ENCODE results near the gene ERRFI1.
"Not testable (repeated sequence)": the region's sequence is repeated elsewhere in the genome, so short reads cannot be mapped to it uniquely, and the experiment has no call there.

ERRFI1 gene, protein sequence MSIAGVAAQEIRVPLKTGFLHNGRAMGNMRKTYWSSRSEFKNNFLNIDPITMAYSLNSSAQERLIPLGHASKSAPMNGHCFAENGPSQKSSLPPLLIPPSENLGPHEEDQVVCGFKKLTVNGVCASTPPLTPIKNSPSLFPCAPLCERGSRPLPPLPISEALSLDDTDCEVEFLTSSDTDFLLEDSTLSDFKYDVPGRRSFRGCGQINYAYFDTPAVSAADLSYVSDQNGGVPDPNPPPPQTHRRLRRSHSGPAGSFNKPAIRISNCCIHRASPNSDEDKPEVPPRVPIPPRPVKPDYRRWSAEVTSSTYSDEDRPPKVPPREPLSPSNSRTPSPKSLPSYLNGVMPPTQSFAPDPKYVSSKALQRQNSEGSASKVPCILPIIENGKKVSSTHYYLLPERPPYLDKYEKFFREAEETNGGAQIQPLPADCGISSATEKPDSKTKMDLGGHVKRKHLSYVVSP

DNA sequence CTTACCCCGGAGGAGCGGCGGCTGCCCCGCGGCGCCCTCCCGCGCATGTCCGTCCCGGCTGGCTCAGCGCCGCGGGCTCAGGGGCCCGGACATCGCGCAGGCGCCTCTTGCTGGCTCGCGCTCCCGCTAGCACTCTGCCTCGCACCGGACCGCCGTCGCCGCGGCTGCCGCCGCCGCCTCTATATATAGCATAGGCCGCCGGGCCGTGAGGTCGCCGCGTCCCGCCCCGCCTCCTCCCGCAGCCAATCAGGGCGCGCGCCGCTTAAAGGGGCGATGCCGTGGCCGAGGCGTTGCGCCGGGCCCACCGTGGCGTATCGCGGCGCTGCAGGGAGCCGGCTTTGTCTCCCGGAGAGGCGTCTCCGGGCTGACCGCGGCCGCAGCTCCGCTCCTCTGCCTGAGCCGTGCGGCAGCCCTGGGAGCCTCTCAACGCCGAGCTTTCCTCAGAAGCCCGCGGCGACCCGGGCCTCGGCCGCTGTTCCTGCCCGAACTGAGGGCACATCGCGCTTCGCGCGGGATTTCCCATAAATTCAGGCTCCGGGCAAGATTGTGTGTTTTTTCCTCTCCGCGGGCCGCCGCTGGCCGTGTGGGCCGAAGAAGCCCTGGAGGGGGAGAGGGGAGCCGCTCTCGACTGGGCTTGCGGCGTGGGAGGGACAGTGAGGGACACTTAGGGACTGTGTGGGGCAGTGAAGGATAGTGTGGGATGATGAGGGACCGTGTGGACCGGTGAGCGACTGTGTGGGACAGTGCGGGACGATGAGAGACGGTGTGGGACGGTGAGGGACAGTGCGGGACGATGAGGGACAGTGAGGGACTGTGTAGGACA lies at the start of gene ERRFI1:
TSS of gene ERRFI1 (minus strand) at position 157 of the 823 bp plus-strand sequence. CDS start 10,690 bp downstream, outside the sequence.
- DNase-seq: peak; percentile 91

DNA sequence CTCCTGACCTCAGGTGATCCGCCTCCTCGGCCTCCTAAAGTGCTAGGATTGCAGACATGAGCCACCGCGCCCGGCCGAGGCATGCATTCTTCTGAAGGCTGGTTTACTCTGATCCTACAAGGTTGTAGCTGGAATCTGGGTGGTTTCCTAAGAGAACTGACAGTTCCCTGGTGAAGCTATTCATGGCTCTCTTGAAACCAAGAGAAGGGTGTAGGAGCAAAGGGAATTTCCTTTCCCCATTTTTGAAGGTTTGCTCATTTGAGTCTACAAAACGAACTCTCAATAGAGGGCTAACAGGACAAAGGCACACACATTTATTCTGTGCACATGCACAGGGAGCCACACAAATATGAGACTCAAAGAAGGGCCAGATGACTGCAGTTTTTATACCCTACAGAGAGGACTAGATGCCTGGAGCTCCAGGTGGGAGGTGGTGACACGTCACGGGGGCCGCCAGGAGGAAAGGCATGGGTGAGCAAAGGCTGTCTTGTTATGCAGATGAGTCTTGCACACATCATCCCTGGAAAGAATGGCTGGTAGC lies 49.5 kb upstream of the ERRFI1 start:
- no peak for DNase-seq

DNA sequence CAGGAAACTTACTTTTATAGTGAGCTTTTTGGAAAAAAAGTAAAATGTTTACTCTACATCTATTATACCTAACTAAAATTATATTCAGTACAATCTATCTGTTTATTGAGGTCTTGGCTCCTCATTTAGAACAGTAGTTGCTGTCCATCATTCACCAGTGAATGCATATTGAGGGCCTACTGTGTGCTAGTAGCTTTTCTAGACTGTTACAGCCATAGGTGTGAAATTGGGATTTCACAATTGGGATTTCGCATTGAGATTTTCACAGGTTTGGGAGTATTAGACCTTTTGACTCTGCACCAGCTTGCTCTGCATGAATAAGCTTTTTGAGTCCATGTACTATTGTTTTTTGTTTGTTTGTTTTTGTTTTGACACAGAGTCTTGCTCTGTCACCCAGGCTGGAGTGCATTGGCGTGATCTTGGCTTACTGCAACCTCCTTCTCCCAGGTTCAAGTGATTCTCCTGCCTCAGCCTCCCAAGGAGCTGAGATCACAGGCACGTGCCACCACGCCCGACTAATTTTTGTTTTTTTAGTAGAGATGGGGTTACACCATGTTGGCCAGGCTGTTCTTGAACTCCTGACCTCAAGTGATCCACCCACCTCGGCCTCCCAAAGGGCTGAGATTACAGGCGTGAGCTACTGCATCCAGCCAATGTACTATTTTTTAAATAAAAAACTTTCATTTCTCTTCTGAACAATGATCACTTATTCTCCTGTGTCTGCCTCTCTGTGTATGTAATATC lies 47.2 kb upstream of the ERRFI1 start:
- DNase-seq: no peak

DNA sequence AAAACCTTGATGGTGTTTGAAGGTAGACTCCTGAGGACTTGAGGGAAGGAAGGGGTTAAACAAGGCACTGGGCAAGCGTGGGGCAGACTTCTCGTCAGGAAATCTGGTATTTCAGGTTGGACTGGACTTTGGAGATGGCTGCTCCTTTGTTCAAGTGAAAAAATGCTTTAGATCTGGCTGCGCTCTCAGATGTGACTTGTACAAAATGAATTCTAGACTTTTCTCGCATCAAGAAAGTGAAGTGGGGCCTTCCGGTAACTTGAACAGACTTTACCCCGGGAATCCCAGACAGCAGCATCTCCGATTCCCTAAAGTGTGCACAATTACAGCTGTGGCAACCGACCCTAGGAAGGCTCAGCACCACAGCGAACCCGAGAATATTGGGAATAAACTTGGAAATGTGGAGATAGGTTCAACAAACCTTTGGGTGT lies 44.3 kb upstream of the ERRFI1 start:
- no peak for DNase-seq

DNA sequence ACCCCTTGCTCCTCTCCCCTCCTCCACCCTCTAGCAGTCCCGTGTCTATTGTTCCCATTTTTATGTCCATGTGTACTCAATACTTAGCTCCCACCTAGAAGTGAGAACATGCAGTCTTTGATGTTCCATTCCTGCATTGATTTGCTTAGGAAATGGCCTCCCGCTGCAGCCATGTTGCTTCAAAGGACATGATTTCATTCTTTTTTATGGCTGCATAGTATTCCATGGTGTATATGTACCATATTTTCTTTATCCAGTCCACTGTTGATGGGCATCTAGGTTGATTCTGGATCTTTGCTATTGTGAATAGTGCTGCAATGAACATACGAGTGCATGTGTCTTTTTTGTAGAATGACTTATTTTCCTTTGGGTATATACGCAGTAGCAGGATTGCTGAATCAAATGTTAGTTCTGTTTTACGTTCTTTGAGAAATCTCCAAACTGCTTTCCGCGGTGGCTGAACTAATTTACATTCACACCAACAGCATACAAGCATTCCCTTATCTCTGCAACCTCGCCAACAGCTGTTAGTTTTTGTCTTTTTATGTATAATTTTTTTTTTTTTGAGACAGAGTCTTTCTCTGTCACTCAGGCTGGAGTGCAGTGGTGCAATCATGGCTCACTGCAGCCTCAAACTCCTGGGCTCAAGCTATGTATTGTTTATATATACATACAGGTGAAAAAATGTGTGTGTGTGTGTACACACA lies 43.7 kb upstream of the ERRFI1 start:
- DNase-seq: not testable (repeated sequence)

DNA sequence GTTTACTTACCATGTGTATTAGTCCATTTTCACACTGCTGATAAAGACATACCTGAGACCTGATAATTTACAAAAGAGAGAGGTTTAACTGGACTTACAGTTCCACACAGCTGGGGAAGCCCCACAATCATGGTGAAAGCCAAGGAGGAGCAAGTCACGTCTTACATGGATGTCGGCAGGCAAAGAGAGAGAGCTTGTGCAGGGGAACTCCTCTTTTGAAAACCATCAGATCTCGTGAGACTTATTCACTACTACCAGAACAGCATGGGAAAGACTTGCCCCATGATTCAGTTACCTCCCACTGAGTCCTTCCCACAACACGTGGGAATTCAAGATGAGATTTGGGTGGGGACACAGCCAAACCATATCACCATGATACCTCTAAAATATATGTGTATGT lies 39.3 kb upstream of the ERRFI1 start:
- no peak for DNase-seq

DNA sequence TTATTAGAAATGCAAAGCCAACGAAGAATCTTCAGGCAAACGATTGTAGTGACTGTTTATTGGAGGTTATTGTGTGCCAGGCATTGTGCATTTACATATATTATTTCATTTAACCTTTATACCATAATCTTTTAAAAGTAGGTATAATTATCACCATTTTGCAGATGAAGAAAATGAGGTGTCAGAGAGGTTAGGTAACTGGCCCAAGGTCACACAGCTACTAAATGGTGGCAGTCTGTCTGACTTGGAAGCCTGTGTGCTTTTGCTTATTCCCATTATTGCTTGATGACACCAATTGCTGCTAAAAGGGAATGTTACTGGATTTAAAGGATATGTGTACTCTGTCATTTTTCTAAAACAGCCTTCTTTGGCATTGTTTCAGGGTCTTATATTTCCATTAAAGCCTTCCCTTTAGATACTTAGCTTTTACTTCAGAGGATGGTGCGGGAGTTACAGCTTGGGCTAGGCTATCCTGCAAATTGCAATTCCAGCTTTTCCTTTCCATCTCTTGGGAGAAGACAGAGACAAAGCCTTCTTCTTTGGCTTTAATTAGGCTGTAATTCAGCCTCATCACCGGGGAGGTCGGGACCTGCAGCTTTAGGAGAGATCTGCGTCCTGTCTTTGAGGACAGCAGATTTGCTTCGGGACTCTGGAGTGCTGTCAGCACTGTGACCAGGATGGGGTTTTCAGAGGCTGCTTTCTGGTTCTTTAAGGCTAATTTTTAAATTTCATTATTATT lies 37.4 kb upstream of the ERRFI1 start:
- no peak for DNase-seq

DNA sequence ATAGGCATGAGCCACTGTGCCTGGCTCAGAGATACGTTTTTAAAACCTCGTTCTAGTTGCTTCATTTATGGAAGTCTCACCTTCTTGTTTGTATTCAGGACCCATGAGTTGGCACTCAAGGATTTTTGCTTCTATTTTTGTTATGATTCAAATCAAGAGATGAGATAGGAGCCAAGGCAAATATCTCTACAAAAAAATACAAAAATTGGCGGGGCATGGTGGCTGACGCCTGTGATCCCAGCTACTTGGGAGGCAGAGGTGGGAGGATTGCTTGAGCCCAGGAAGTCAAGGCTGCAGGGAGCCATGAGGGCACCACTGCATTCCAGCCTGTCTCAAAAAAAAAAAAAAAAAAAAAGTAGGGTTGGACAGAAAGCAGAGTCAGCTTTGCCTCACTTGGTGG lies 36.8 kb upstream of the ERRFI1 start:
- no peak for DNase-seq

DNA sequence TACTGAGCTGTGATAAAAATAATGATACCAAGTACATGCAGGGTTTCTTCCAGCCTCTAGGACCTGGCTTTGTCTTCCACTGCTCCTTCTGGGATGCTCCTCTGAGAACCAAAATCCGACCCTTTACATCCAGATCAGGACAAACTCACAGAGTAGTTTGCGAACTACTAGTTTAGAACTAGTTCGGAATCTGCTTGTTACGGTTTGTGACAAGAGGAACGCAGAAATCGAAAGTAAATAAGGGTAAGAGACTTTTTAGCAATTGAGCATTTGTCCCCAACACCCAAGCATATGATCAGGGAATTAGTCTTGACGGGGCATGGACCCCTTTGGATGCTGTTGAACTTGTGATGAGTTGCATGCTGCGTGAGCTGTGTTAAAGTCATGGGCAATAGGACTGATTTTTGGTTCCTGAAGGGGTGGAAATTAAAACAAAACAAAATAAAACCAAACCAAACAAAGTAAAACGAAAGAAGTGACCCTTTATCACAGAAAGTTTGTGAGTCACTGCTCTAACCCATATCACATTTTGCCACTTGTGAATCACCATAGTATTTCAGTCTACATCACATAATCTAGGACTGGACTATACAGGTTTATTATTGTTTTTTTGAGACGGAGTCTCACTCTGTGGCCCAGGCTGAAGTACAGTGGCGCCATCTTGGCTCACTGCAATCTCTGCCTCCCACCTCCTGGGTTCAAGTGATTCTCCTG lies 35.7 kb upstream of the ERRFI1 start:
- no peak for DNase-seq

DNA sequence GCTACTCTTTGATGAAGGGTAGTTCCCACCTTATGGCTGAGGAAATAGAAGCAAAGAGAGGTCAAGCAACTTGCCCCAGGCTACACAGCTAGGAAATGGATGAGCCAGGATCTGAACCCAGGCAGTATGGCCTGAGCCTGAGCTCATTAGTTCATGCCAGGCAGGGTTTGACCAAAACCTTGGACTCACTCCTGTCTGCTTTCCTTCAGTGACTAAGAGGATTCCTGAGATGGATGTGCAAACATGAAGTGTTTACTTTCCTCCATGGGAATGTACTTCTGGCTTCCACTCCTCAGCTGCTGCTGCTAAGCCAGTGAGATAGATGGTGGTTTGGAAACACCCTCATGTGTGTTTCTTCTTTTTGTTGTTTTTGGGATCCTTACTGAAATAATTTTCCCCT lies 35.1 kb upstream of the ERRFI1 start:
- DNase-seq: no peak

DNA sequence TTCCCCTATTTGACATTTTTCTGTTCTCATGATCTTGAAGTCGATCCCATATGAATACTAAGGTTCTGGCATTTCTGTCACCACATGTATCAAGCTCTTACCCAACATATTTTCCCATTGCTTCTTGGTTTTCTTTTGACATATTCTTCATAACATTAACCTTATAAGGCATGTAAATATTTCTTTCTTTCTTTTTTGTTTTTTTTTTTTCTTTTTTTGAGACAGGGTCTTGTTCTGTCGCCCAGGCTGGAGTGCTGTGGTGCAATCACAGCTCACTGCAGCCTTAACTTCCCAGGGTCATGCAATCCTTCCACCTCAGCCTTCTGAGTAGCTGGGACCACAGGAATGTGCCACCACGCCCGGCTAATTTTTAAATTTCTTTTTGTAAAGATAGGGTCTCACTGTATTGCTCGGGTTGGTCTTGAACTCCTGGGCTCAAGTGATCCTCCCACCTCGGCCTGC lies 33.1 kb upstream of the ERRFI1 start:
- DNase-seq: no peak

DNA sequence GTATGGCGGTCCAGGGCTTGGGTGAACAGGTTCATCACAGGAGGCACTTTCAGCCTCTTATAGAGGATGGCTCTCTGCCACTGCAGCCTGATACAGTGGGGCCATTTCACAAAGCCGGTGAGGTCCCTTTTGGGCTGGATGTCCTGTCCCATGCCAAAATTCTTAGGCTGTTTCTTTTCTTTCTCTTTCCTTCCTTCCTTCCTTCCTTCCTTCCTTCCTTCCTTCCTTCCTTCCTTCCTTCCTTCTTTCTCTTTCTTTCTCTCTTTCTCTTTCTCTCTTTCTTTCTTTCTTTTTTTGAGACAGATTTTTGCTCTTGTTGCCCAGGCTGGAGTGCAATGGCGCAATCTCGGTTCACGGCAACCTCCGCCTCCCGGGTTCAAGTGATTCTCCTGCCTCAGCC lies 31.7 kb upstream of the ERRFI1 start:
- not testable (repeated sequence) for DNase-seq

DNA sequence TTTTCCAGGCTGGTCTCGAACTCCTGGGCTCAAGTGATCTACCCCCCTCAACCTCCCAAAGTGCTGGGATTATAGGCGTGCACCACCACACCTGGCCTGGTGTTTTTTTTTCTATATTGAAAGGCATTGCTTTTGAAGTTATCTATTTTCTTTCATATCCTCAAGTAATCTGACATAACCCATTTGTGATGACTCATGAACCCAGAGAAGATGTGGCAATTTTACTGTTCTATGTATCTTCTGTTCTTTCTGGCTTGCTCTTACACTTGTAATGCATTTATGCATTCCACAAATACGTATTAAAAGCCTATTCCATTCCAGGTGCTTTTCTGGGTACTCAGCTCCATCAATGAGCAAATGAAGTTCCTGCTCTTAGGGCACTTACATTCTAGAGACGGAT lies 29.9 kb upstream of the ERRFI1 start:
- no peak for DNase-seq

DNA sequence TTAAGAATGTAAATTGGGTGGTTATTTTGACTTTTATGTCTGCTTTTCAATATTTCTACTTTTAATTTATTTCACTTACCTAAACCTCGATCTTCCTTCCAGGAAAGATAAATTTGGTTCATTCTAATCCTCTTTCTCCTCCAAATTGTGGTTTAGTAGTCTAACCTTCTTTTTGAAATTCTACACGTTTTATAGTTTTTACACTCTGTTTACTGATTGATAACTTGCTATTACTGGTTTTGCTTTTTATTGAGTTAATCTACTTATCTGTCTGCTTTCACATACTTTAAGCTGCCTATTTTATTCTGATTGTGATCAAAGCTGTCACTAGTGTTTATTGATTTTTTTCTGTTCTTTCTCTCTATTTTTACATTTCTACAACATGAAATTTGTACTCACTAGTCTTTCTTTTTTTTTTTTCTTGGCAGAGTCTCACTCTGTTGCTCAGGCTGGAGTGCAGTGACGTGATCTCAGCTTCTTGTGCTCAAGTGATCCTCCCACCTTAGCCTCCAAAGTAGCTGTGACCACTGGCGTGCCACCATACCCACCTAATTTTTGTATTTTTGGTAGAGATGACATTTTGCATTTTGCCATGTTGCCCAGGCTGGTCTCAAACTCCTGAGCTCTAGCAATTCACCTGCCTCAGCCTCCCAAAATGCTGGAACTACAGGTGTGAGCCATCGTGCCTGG lies 27.9 kb upstream of the ERRFI1 start:
- no peak for DNase-seq

DNA sequence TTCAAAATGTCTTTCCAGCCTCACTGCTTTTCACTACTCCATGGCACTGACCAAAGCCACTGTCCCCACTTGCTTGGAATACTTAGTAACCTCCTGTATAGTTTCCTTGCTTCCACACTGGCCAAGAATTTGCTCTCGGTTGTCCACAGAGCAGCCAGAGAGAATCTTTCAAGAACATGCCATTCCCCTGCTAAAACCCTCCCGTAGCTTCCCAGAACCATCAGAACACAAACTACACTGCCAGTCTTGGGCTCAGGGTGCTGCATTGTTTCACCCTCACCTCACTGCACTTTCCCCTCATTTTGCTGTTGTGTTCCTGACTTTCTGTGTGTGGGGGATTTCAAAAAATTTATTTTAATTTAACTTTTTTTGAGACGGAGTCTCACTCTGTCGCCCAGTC lies 25.5 kb upstream of the ERRFI1 start:
- no peak for DNase-seq

DNA sequence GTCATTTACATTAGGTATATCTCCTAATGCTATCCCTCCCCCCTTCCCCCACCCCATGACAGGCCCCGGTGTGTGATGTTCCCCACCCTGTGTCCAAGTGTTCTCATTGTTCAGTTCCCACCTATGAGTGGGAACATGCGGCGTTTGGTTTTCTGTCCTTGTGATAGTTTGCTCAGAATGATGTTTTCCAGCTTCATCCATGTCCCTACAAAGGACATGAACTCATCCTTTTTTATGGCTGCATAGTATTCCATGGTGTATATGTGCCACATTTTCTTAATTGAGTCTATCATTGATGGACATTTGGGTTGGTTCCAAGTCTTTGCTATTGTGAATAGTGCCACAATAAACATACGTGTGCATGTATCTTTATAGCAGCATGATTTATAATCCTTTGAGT lies 23.1 kb upstream of the ERRFI1 start:
- DNase-seq: not testable (repeated sequence)

DNA sequence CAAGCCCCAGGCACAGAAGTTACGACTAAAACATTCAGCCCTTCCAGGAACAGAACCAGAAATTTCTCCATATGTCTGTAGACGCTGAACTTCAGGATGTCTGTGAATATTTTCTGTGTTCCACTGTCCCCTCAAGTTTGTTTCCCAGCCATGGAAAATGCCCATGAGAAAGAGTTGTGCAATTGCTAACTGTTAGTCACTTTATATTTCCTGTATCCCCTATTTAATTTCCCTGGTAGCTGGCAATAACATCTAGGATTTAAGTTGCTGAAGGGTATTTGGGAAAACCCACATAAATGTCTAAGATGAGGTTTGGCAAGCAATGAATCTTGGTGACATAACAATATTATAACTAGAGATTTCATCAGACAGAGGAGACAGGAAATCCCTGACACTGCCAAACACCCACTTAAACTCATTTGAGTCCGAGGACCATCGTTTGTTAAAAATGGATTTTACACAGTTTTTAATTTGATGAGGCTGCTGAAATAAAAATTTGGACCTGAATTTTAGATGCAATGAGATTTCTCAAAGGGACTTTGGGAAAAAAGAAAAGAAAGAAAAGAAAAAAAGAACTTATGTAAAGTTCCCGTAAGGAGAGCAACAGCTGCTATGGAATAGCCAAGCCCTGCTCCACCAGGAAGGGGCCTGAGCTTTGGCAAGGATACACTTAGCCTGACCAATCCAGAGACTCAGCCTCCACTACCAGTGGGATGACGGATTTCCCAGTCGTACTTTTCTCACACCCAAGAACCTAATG lies 21.8 kb upstream of the ERRFI1 start:
- DNase-seq: no peak

DNA sequence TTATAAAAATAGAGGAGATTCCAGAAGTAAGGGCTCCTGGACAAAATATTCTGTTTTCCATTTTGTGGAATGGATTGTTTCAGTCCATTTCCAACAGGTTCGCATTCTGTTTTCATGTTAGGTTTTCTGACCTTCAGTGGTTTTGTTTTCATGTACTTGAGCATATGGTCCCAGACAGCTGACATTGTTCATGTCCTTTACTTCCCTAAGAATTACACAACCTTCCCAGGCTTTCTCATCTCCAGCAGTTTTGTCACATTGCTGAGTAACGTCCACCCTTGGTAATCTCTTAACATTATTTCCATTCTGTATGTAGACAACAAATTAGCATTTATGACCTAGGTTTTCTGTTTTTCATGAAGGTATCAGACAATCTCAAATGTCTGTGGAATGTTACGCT lies 21.0 kb upstream of the ERRFI1 start:
- DNase-seq: no peak

DNA sequence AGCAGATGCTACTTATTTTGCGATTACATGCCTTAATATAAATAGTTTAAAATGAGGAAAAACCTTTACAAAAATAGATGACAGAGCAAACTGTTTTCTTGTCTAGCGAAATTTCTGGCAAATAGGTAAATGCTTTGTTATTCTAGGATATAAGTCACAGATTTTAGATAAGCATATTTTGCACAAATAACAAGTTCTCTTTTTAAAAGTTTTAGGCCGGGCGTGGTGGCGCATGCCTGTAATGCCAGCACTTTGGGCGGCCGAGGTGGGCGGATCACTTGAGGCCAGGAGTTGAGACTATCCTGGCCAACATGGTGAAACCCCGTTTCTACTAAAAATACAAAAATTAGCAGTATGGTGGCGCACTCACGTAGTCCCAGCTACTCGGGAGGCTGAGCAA lies 20.3 kb upstream of the ERRFI1 start:
- no peak for DNase-seq
